GM12878 (cell line): Measurements from ENCODE around the gene PDLIM4. TPM values are rescaled to one million over a fixed set of nuclear protein-coding genes. Genes with fewer than 3 reads are reported as not detected.

ENCODE experiments used
- ATAC-seq: fragments of 200-7000 bp; cut with Tn5 transposase; 3 replicates; pipeline ENCODE4 v1.9.1; 2020; ENCODE audit warnings: mild to moderate bottlenecking, moderate library complexity
- BruUV-seq: library from RNA; stranded (reverse); fragments of 400-500 nt; replicated peaks from 2 replicates; lab custom pipeline; 2021; lab: Mats Ljungman, UMichigan
- CTCF ChIA-PET: fragments of 300-600 bp; sonication (Branson Sonifier 250); formaldehyde crosslinking; extraction: SDS; loops from one replicate; lab custom pipeline; 2021; ENCODE audit warnings: inconsistent platforms; lab: Yijun Ruan, JAX
- POLR2A ChIA-PET: fragments of 350-600 bp; formaldehyde crosslinking; extraction: SDS; loops from one replicate; lab custom pipeline; 2021; ENCODE audit warnings: inconsistent platforms; lab: Charles Lee
- RAD21 ChIA-PET: fragments of 300-600 bp; sonication (Branson Sonifier 250); formaldehyde crosslinking; loops from one replicate; lab custom pipeline; 2023; ENCODE audit warnings: antibody characterized with exemption; ENCODE audit not compliant: unreplicated experiment; lab: Charles Lee
- SMC1A ChIA-PET: fragments of 300-600 bp; sonication (Branson Sonifier 250); formaldehyde crosslinking; loops from one replicate; lab custom pipeline; 2023; ENCODE audit not compliant: unreplicated experiment, uncharacterized antibody; lab: Charles Lee
- DNase-seq: peaks from one replicate; pipeline ENCODE4 v3.0.0-alpha.2; 2011; ENCODE audit warnings: low read depth, low spot score
- FAIRE-seq: peaks from 3 replicates; lab custom pipeline; 2011; peaks lifted over from hg19 to GRCh38; lab: Jason Lieb, UNC
- H2AFZ ChIP-seq: 2 replicates; pipeline ENCODE4 v1.6.0; 2011; ENCODE audit warnings: low read depth, low read length, control low read depth; ENCODE audit not compliant: control insufficient read depth
- H3K27ac ChIP-seq: 2 replicates; pipeline ENCODE4 v1.5.1; 2011; ENCODE audit warnings: control low read depth; ENCODE audit not compliant: control insufficient read depth, insufficient read depth
- H3K27me3 ChIP-seq, 2 experiments: replicated peaks in 1 of 2; 2 replicates each; pipeline versions ENCODE4 v1.6.0 to v1.6.1; 2011; ENCODE audit warnings: low read length in 1 of 2; ENCODE audit not compliant: control insufficient read depth in 2 of 2, insufficient read depth in 2 of 2
- H3K36me3 ChIP-seq, 2 experiments: 2 replicates each; pipeline ENCODE4 v1.5.1; 2011; ENCODE audit warnings: low read length in 1 of 2; ENCODE audit not compliant: control insufficient read depth in 2 of 2, insufficient read depth in 2 of 2
- H3K4me1 ChIP-seq: 2 replicates; pipeline ENCODE4 v1.6.1; 2011; ENCODE audit warnings: mild to moderate bottlenecking, low read length, moderate library complexity, mixed read lengths; ENCODE audit not compliant: control insufficient read depth, insufficient read depth
- H3K4me2 ChIP-seq: 2 replicates; pipeline ENCODE4 v1.6.0; 2011; ENCODE audit warnings: control low read depth; ENCODE audit not compliant: control insufficient read depth, insufficient read depth
- H3K4me3 ChIP-seq: fragments of 200-600 bp; sonication (generic); 2 replicates; pipeline ENCODE4 v1.5.1; 2016
- H3K79me2 ChIP-seq: 2 replicates; pipeline ENCODE4 v1.6.0; 2011; ENCODE audit warnings: low read length; ENCODE audit not compliant: control insufficient read depth, insufficient read depth
- H3K9ac ChIP-seq: 2 replicates; pipeline ENCODE4 v1.8.0; 2011; ENCODE audit warnings: low read length, control low read depth, mixed read lengths; ENCODE audit not compliant: control insufficient read depth, insufficient read depth
- H3K9me3 ChIP-seq: replicated peaks from 3 replicates; pipeline ENCODE4 v1.5.1; 2011; ENCODE audit warnings: mild to moderate bottlenecking, low read length; ENCODE audit not compliant: control insufficient read depth, insufficient read depth
- H4K20me1 ChIP-seq: 2 replicates; pipeline ENCODE4 v1.6.0; 2011; ENCODE audit not compliant: control insufficient read depth, insufficient read depth
- RFX5 ChIP-seq: IDR thresholded peaks from 2 replicates; pipeline ENCODE4 v1.6.1; 2011; ENCODE audit warnings: low read depth, low read length, improper control_type of control experiment
- ZZZ3 ChIP-seq: IDR thresholded peaks from 2 replicates; pipeline ENCODE4 v1.6.1; 2011; ENCODE audit warnings: low read depth; ENCODE audit not compliant: control insufficient read depth, insufficient read length
- WGBS: methylation state at CpG from one replicate; pipeline ENCODE4 v1.1.6; 2016; ENCODE audit warnings: low lambda C conversion rate; ENCODE audit not compliant: insufficient replicate concordance, insufficient coverage; ENCODE audit errors: missing lambda C conversion rate; 5-methylcytosine and 5-hydroxymethylcytosine counted together
- in situ Hi-C: fragments of 300-500 bp; cut with MboI; formaldehyde crosslinking; loops from 9 replicates; pipeline ENCODE4 v1.14.3; 2018; ENCODE audit warnings: mixed read lengths
- intact Hi-C: fragments of 100-400 bp; cut with micrococcal nuclease; formaldehyde crosslinking; loops from one replicate; pipeline ENCODE4 v1.14.2; 2022; ENCODE audit not compliant: unreplicated experiment
- polyA plus RNA-seq, 11 experiments: library from polyadenylated mRNA; depleted of rRNA in 4 of 11; unstranded in 6 of 11; stranded (reverse) in 5 of 11; fragments of >200 nt; fragmentation: Nextera tagmentation in 4 of 11; fragmentation: Illumina TruSeq in 1 of 11; extraction: Ambion mirVana in 4 of 11; extraction: Trizol in 1 of 11; gene quantifications; 1 replicate in 1 of 11; 2 replicates in 10 of 11; pipeline versions ENCODE4 v1.2.1 to v1.2.3, GENCODE V29; 2011 to 2016; ENCODE audit warnings: inconsistent platforms in 2 of 11, missing spikeins in 2 of 11, low read depth in 1 of 11
- total RNA-seq, 4 experiments: library from RNA; depleted of rRNA in 3 of 4; stranded (reverse); fragments of >200 nt in 3 of 4; fragmentation: Illumina TruSeq in 1 of 4; extraction: Trizol in 1 of 4; gene quantifications; 2 replicates each; pipeline versions ENCODE4 v1.2.1 to v1.2.3, GENCODE V29; 2013 to 2021
- TF ChIP-seq, protein P1 (sequence below), 3 experiments: IDR thresholded peaks in 2 of 3; conservative IDR thresholded peaks in 1 of 3; 2 replicates each; pipeline ENCODE4 v1.5.1; 2011; ENCODE audit warnings: low read depth in 3 of 3, low read length in 3 of 3, mild to moderate bottlenecking in 3 of 3, control low read depth in 2 of 3, moderate library complexity in 2 of 3, inconsistent platforms in 1 of 3, mixed read lengths in 1 of 3; ENCODE audit not compliant: control insufficient read depth in 2 of 3, insufficient read depth in 1 of 3; ENCODE audit errors: extremely low read depth in 1 of 3
- TF ChIP-seq, protein P2 (sequence below): fragments of 450-650 bp; IDR thresholded peaks from 2 replicates; pipeline ENCODE4 v1.6.1; 2018; ENCODE audit warnings: mild to moderate bottlenecking, low read depth, moderate library complexity; ENCODE audit not compliant: partially characterized antibody

The PDLIM4 gene
- total and polyA plus RNA-seq, 10 of the 15 experiments (the other 5 are each of a cell fraction or from before 2014, with no cell fraction given), result 0.13 to 1.7 (median 0.39) TPM; not detected in 3

DNA sequence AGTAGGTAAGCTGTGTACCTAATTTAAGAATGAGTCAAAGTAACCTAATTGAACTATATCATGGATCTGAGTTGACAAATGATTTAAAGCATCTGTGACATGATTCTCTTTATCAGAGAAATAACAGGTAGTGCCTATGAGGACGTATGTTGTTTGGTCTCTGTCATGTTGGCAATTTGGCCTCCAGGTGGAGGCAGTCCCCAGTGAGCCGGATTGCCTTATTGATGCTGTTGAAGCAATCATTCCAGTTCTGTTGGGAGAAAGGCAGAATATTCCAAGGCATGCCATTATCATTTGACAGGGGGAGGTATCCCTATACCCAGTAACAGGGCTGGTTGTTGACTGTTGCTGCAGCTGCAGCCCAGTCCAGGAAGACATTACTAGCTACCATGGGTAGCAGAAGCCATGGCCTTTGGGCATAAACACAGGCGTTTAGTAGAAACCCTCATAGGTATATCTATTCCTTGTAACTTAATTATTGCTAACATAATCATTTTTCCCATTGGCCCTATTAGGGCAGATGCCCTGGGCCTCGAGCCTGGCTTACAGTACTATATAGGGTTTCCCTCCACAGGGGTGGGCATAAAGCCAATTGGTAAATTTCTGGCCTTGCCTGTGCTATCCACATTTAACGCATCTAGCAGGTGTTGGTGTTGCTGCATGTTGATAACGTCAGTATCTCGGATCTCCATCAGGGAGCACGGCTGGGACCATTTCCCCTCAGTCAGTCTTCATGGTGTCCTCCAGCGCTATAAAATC, 24.5 kb downstream of the PDLIM4 start:
- H3K27me3 ChIP-seq, result peaks cover 0 to 4% of the 10 kb centered on the region in 2 experiments; a peak in 2 of 4 replicates
- FAIRE-seq (no peak), DNase-seq (no peak), ATAC-seq (no peak)
- CTCF ChIA-PET, result interaction anchor here (0.6 to 3.1 kb wide), 12 partner anchors 9 to 110 kb away, joined by 3 to 16 read pairs (median 4); partner anchors contain the start of gene SLC22A4
- H3K4me1 ChIP-seq, result no peaks in the 10 kb centered on the region
- no peaks in the 10 kb centered on the region for H4K20me1 ChIP-seq
- intact Hi-C loops, result no loop called here
- 55% methylated on average over 9 of the region's 9 CpGs for WGBS
- BruUV-seq, result no TSS peak
- SMC1A ChIA-PET, result interaction anchor here (0.7 to 1.4 kb wide), 6 partner anchors 42 to 262 kb away, joined by 3 to 5 read pairs (median 3); partner anchors contain the start of gene SLC22A5
- H3K4me2 ChIP-seq, result no peak overlapping the region
- H3K9me3 ChIP-seq, result no peaks in the 10 kb centered on the region
- H3K79me2 ChIP-seq, result no peaks in the 10 kb centered on the region
- POLR2A ChIA-PET, result no interaction called here
- H2AFZ ChIP-seq, result no peak overlapping the region
- in situ Hi-C loops, result no loop called here
- no peak overlapping the region for H3K27ac ChIP-seq
- no peaks in the 10 kb centered on the region for H3K36me3 ChIP-seq
- no peak for TF ChIP-seq RFX5
- TF ChIP-seq, protein P1, sequence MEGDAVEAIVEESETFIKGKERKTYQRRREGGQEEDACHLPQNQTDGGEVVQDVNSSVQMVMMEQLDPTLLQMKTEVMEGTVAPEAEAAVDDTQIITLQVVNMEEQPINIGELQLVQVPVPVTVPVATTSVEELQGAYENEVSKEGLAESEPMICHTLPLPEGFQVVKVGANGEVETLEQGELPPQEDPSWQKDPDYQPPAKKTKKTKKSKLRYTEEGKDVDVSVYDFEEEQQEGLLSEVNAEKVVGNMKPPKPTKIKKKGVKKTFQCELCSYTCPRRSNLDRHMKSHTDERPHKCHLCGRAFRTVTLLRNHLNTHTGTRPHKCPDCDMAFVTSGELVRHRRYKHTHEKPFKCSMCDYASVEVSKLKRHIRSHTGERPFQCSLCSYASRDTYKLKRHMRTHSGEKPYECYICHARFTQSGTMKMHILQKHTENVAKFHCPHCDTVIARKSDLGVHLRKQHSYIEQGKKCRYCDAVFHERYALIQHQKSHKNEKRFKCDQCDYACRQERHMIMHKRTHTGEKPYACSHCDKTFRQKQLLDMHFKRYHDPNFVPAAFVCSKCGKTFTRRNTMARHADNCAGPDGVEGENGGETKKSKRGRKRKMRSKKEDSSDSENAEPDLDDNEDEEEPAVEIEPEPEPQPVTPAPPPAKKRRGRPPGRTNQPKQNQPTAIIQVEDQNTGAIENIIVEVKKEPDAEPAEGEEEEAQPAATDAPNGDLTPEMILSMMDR (IDR thresholded peaks at IDR 0.05 in 2 of 3, conservative IDR thresholded peaks at IDR 0.05 in 1 of 3; ENCODE audit: control insufficient read depth in 2 of 3, extremely low read depth in 1 of 3, insufficient read depth in 1 of 3, low read depth in 3 of 3, low read length in 3 of 3), result 0 out of 6 replicates have a peak, but pooled peaks of 1 of the 3 experiments have one; percentile 2
- TF ChIP-seq ZZZ3, result no peak
- TF ChIP-seq, protein P2, sequence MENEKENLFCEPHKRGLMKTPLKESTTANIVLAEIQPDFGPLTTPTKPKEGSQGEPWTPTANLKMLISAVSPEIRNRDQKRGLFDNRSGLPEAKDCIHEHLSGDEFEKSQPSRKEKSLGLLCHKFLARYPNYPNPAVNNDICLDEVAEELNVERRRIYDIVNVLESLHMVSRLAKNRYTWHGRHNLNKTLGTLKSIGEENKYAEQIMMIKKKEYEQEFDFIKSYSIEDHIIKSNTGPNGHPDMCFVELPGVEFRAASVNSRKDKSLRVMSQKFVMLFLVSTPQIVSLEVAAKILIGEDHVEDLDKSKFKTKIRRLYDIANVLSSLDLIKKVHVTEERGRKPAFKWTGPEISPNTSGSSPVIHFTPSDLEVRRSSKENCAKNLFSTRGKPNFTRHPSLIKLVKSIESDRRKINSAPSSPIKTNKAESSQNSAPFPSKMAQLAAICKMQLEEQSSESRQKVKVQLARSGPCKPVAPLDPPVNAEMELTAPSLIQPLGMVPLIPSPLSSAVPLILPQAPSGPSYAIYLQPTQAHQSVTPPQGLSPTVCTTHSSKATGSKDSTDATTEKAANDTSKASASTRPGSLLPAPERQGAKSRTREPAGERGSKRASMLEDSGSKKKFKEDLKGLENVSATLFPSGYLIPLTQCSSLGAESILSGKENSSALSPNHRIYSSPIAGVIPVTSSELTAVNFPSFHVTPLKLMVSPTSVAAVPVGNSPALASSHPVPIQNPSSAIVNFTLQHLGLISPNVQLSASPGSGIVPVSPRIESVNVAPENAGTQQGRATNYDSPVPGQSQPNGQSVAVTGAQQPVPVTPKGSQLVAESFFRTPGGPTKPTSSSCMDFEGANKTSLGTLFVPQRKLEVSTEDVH, result no peak
- no peak overlapping the region for H3K4me3 ChIP-seq
- RAD21 ChIA-PET, result interaction anchor here (0.6 to 2.2 kb wide), 2 partner anchors 44 to 87 kb away, joined by 3 to 6 read pairs; partner anchors contain the start of gene SLC22A5
- no peak overlapping the region for H3K9ac ChIP-seq
